Skeletal muscle tissue (tissue), 4 donors: ENCODE results near the gene TNS3. TPM values are rescaled to one million over a fixed set of nuclear protein-coding genes. Genes with fewer than 3 reads are reported as not detected.

Source experiments
- H3K27ac ChIP-seq: one replicate; pipeline ENCODE4 v1.7.0; 2013; ENCODE audit warnings: mild to moderate bottlenecking, low read depth, low read length, inconsistent platforms
- H3K27me3 ChIP-seq, 3 donors: one replicate each; pipeline ENCODE4 v1.7.0; 2013; ENCODE audit warnings: low read length in 3 of 3; ENCODE audit not compliant: control insufficient read depth in 3 of 3, insufficient read depth in 3 of 3
- H3K36me3 ChIP-seq, 3 donors: one replicate each; pipeline ENCODE4 v1.7.0; 2013; ENCODE audit warnings: low read length in 3 of 3; ENCODE audit not compliant: control insufficient read depth in 3 of 3, insufficient read depth in 3 of 3
- H3K4me1 ChIP-seq, 3 donors: one replicate each; pipeline ENCODE4 v1.7.0; 2013; ENCODE audit warnings: low read length in 3 of 3, mild to moderate bottlenecking in 3 of 3; ENCODE audit not compliant: control insufficient read depth in 3 of 3, insufficient read depth in 3 of 3
- H3K4me3 ChIP-seq, 3 donors: one replicate each; pipeline ENCODE4 v1.7.0; 2013; ENCODE audit warnings: low read length in 3 of 3
- H3K9ac ChIP-seq, 3 donors: one replicate each; pipeline ENCODE4 v1.7.0; 2013; ENCODE audit warnings: low read length in 3 of 3, mild to moderate bottlenecking in 3 of 3, moderate library complexity in 2 of 3, low read depth in 1 of 3
- H3K9me3 ChIP-seq, 3 donors: one replicate each; pipeline ENCODE4 v1.7.0; 2013; ENCODE audit warnings: low read length in 3 of 3; ENCODE audit not compliant: control insufficient read depth in 3 of 3
- total RNA-seq: library from RNA; depleted of rRNA; stranded (reverse); fragments of >200 nt; gene quantifications from one replicate; pipeline ENCODE4 v1.2.3, GENCODE V29; 2014
- donor health status: Osteomylitis.

The TNS3 gene
- total RNA-seq, 1 donor from 2014 or later = 33.4 TPM

- Histone ChIP-seq H3K36me3 (peaks cover 14 to 21% (median 17%) of the 10 kb centered on the region in 3 donors), H3K27ac (peak overlapping the region; percentile 46), H3K4me1 (peaks cover 24 to 26% (median 25%) of the 10 kb centered on the region in 3 donors), H3K4me3 (peak overlapping the region in 2 of 3 donors; percentile 42 to 49), H3K9ac (peak overlapping the region; percentile 11 to 43 (median 33)), H3K9me3 (no peaks in the 10 kb centered on the region), H3K27me3 (no peaks in the 10 kb centered on the region)
Measured at GRCh38 chr7:47405921-47406800, 175.8 kb downstream of the TNS3 start.

- Histone ChIP-seq H3K4me1 (peaks cover 24 to 26% (median 25%) of the 10 kb centered on the region in 3 donors), H3K9ac (peak overlapping the region in 2 of 3 donors; percentile 11 to 33), H3K27ac (peak overlapping the region; percentile 46), H3K36me3 (peaks cover 11 to 22% (median 18%) of the 10 kb centered on the region in 3 donors), H3K27me3 (no peaks in the 10 kb centered on the region), H3K9me3 (no peaks in the 10 kb centered on the region), H3K4me3 (peak overlapping the region in 1 of 3 donors; percentile 42)
Measured at GRCh38 chr7:47405286-47405904, 176.5 kb downstream of the TNS3 start.

- Histone ChIP-seq H3K4me3 (no peak overlapping the region), H3K9ac (no peak overlapping the region), H3K27me3 (no peaks in the 10 kb centered on the region), H3K4me1 (peaks cover 24 to 26% (median 25%) of the 10 kb centered on the region in 3 donors), H3K9me3 (no peaks in the 10 kb centered on the region), H3K36me3 (peaks cover 5 to 22% (median 18%) of the 10 kb centered on the region in 3 donors), H3K27ac (no peak overlapping the region)
Measured at GRCh38 chr7:47404010-47404409, 177.9 kb downstream of the TNS3 start.

- Histone ChIP-seq H3K9me3 (no peaks in the 10 kb centered on the region), H3K27me3 (no peaks in the 10 kb centered on the region), H3K4me1 (peaks cover 24 to 26% (median 25%) of the 10 kb centered on the region in 3 donors), H3K4me3 (no peak overlapping the region), H3K36me3 (peaks cover 5 to 22% (median 19%) of the 10 kb centered on the region in 3 donors), H3K9ac (no peak overlapping the region), H3K27ac (no peak overlapping the region)
Measured at GRCh38 chr7:47402941-47403866, 178.7 kb downstream of the TNS3 start.

- H3K36me3 ChIP-seq = peaks cover 5 to 22% (median 20%) of the 10 kb centered on the region in 3 donors
Measured at GRCh38 chr7:47401611-47402570, 180.0 kb downstream of the TNS3 start.

GRCh38 chr7:47400741-47401206 lies 181.1 kb downstream of the TNS3 start:
- Histone ChIP-seq H3K4me3 (no peak overlapping the region), H3K36me3 (peaks cover 15 to 33% (median 32%) of the 10 kb centered on the region in 3 donors), H3K27me3 (no peaks in the 10 kb centered on the region), H3K9me3 (no peaks in the 10 kb centered on the region), H3K27ac (no peak overlapping the region), H3K4me1 (peaks cover 9 to 10% (median 9%) of the 10 kb centered on the region in 3 donors), H3K9ac (no peak overlapping the region)

More at GRCh38 chr7:47401611-47402570, 180.0 kb downstream of the TNS3 start:
- H3K27ac ChIP-seq = no peak overlapping the region
- H3K9me3 ChIP-seq = no peaks in the 10 kb centered on the region
- no peak overlapping the region for H3K9ac ChIP-seq
- H3K4me3 ChIP-seq = no peak overlapping the region
- no peaks in the 10 kb centered on the region for H3K27me3 ChIP-seq
- peaks cover 20 to 21% (median 20%) of the 10 kb centered on the region in 3 donors for H3K4me1 ChIP-seq

- H3K9ac ChIP-seq = no peak overlapping the region
- H3K27ac ChIP-seq = no peak overlapping the region
- H3K9me3 ChIP-seq = no peaks in the 10 kb centered on the region
- H3K4me3 ChIP-seq = no peak overlapping the region
- H3K36me3 ChIP-seq = peaks cover 22 to 40% (median 39%) of the 10 kb centered on the region in 3 donors
- no peaks in the 10 kb centered on the region for H3K27me3 ChIP-seq
- peaks cover 1 to 2% (median 1%) of the 10 kb centered on the region in 3 donors for H3K4me1 ChIP-seq
Measured at GRCh38 chr7:47400001-47400400, 181.9 kb downstream of the TNS3 start.

- peaks cover 0 to 6% (median 0%) of the 10 kb centered on the region in 3 donors for H3K4me1 ChIP-seq
- H3K9me3 ChIP-seq = no peaks in the 10 kb centered on the region
- no peaks in the 10 kb centered on the region for H3K27me3 ChIP-seq
- peaks cover 48 to 52% (median 50%) of the 10 kb centered on the region in 3 donors for H3K36me3 ChIP-seq
- H3K27ac ChIP-seq = no peak overlapping the region
- H3K4me3 ChIP-seq = no peak overlapping the region
- no peak overlapping the region for H3K9ac ChIP-seq
Measured at GRCh38 chr7:47394751-47395252, 187.1 kb downstream of the TNS3 start.
